ENCODE results near the gene FANCM. TPM values are rescaled to one million over a fixed set of nuclear protein-coding genes. Genes with fewer than 3 reads are reported as not detected.

Gene FANCM, protein sequence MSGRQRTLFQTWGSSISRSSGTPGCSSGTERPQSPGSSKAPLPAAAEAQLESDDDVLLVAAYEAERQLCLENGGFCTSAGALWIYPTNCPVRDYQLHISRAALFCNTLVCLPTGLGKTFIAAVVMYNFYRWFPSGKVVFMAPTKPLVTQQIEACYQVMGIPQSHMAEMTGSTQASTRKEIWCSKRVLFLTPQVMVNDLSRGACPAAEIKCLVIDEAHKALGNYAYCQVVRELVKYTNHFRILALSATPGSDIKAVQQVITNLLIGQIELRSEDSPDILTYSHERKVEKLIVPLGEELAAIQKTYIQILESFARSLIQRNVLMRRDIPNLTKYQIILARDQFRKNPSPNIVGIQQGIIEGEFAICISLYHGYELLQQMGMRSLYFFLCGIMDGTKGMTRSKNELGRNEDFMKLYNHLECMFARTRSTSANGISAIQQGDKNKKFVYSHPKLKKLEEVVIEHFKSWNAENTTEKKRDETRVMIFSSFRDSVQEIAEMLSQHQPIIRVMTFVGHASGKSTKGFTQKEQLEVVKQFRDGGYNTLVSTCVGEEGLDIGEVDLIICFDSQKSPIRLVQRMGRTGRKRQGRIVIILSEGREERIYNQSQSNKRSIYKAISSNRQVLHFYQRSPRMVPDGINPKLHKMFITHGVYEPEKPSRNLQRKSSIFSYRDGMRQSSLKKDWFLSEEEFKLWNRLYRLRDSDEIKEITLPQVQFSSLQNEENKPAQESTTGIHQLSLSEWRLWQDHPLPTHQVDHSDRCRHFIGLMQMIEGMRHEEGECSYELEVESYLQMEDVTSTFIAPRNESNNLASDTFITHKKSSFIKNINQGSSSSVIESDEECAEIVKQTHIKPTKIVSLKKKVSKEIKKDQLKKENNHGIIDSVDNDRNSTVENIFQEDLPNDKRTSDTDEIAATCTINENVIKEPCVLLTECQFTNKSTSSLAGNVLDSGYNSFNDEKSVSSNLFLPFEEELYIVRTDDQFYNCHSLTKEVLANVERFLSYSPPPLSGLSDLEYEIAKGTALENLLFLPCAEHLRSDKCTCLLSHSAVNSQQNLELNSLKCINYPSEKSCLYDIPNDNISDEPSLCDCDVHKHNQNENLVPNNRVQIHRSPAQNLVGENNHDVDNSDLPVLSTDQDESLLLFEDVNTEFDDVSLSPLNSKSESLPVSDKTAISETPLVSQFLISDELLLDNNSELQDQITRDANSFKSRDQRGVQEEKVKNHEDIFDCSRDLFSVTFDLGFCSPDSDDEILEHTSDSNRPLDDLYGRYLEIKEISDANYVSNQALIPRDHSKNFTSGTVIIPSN (N-terminal part only)
- 13.1 and 15.4 TPM in 2 replicates for total RNA-seq

GRCh38 chr14:45135659-45136395 is at the start of gene FANCM:
Gene FANCM (plus strand): TSS chr14:45135930. CDS start chr14:45136032, 102 bp downstream.
- intact Hi-C loops (cut with micrococcal nuclease): loop anchor here (1.0 to 2.0 kb wide), 2 partner anchors 86 to 223 kb away; no protein-coding TSS in a partner anchor

- intact Hi-C loops (cut with micrococcal nuclease): no loop called here
Measured at GRCh38 chr14:45089813-45090212, 45.9 kb upstream of the FANCM start.

- intact Hi-C loops (cut with micrococcal nuclease): no loop called here
Measured at GRCh38 chr14:45091710-45092109, 44.0 kb upstream of the FANCM start.

DNA sequence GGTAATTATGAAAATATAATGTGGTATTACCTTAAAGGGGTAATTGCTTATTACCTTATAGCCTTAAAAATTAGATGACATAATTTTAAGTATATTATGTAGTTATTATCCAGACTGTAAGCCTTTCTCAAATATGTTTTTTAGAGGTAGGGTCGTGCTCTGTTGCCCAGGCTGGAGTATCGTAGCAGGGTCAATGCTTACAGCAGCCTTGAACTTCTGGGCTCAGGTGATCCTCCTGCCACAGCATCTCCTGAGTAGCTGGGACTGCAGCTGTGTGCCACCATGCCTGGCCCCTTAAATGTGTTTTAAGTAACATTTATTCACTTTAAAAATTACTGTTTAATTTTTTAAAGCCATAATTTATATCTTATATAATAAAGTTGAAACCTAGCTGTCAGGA is 41.5 kb upstream of the FANCM start:
- intact Hi-C loops (cut with micrococcal nuclease): no loop called here

DNA sequence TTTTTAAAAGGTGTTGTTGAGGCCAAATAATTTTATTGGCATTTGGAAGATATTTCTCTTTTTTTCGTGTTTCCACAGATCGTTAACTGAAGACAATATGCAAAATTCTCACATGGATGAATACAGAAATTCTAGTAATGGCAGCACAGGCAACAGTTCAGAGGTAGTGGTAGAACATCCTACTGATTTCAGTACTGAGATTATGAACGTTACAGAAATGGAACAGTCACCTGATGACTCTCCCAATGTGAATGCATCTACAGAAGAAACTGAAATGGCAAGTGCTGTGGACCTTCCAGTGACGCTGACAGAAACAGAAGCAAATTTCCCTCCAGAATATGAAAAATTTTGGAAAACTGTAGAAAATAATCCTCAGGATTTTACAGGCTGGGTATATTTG is 40.6 kb upstream of the FANCM start:
- intact Hi-C loops (cut with micrococcal nuclease): no loop called here

DNA sequence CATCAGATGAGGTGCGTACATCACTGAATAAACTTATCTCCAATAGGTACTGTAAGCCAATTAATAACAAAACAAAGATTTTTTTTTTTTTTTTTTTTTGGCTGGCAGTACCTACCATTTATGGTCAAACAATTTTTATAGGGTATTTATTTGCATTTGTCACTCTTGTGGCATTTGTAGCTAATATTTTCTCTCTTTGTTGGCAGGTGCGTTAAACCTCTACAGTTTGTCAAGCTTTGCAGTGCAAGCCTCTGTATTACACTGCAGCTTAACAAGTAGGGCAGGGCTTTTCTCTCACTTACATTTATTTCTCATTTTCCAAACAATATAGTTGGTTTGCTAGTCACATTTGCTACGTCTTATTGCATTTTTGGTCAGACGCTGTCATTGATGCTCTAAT is 39.5 kb upstream of the FANCM start:
- intact Hi-C loops (cut with micrococcal nuclease): no loop called here

- intact Hi-C loops (cut with micrococcal nuclease): no loop called here
Measured at GRCh38 chr14:45103806-45104205, 31.9 kb upstream of the FANCM start.

DNA sequence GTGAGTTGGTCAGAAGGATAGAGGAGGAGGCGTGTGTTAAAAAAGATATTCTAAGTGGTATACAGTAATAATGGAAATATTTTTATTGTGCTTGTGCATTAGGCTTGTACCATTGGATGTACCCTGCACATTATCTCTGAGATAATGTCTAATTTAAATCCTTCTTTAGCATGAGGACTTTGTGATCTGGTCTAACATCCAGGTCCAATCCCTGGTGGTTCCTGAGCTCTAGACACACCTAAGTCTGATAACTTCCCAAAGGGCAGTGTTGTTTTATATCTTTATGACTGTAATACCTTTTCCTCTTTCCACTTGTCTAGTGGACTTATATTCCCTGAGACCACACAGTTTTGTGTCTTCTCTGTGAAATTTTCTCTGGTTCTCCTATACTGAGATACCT is 31.2 kb upstream of the FANCM start:
- intact Hi-C loops (cut with micrococcal nuclease): no loop called here

DNA sequence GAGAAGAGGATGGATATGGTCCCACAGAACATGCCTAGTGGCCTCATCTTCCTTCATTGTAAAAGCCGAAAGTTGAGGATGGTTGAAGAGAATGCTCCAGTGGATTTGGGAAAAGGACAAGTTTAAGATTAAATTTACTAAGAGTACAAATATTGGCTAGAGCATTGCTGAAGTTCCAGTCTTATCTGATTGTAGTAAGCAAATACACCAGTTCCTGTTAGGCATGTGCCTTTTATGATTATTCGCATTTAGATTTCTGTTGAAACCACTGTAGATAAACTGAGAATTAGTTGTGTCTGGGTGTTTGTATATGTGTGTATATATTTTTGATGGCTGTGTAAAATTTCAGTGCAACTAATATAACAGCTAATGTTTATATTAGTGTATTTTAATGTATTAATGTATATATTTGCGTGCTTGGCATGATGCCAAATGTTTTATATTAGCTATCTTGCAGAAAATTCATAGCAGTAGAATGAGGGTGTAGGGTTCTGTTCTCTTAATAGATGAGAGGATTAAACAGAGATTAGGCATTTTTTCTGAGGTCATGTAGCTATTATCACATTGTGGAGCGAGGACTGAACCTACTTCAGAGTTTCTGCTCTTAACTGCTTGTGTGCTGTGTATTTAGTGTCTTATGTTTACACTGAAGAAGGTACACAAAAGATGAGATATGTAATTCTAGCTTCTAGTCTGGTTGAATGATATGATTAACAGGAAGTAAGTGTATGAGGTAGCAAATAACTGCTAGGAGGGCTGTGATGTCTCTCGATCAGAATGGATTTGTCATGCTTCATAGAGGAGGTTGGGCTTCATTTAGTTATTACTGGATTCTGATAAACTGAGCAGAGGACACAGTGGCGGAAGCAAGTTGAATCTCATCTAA is 22.6 kb upstream of the FANCM start:
- intact Hi-C loops (cut with micrococcal nuclease): no loop called here

GRCh38 chr14:45114327-45114726 is 21.4 kb upstream of the FANCM start:
- intact Hi-C loops (cut with micrococcal nuclease): loop anchor here (1.0 kb wide), 1 partner anchor 20 kb away; the partner anchor contains the start of gene FKBP3

DNA sequence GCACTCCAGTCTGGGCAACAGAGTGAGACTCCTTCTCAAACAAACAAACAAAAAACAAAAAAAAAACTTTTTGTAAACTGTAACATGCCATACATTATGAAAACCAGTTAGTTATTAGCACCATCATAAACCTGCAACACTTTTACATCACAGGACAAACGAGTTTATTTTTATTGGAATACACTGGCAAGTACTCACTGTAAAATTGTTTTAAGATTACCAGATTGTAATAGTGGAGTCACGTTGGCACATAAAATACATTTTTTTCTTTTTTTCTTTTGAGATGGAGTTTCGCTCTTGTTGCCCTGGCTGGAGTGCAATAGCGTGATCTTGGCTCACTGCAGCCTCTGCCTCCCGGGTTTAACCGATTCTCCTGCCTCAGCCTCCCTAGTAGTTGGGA is 17.1 kb upstream of the FANCM start:
- intact Hi-C loops (cut with micrococcal nuclease): no loop called here

GRCh38 chr14:45120096-45120495 is 15.6 kb upstream of the FANCM start:
- intact Hi-C loops (cut with micrococcal nuclease): no loop called here

GRCh38 chr14:45123271-45123670 is 12.5 kb upstream of the FANCM start:
- intact Hi-C loops (cut with micrococcal nuclease): no loop called here

- intact Hi-C loops (cut with micrococcal nuclease): no loop called here
Measured at GRCh38 chr14:45125754-45126153, 10.0 kb upstream of the FANCM start.

DNA sequence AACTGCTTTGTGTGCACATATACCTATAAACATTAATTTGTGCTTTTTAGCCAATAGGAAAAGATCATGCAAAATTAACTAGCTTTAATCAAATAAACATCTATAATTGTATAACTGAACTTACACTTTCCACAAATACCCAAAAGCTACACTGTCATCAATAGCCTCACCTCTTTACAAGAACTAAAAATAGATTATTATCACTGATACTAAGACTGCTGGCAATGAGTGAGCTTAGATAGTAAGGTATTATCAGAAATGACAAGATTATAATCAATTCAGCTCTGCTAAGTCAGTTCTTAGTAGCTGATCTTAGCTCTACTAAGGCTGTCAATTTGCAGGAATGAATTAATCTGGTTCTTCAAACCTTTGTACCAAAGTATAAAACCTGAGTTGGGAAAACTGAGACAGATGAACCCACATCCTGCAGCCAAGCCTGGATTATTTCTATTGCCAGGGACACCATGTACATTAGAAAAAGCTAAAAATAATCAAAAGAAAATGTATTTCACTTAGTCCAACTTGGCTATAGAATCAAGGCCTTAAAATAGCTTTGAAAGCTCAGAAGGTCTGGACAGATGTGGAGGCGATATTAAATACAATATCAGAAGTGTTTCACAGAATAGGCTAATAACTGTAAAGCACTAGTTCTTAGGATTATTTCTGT is 6.6 kb upstream of the FANCM start:
- intact Hi-C loops (cut with micrococcal nuclease): no loop called here

- intact Hi-C loops (cut with micrococcal nuclease): loop anchor here (1.0 to 2.0 kb wide), 7 partner anchors 19 to 236 kb away; partner anchors contain the start of genes MIS18BP1, PRPF39 and TOGARAM1
Measured at GRCh38 chr14:45133683-45134050, 2.1 kb upstream of the FANCM start.

DNA sequence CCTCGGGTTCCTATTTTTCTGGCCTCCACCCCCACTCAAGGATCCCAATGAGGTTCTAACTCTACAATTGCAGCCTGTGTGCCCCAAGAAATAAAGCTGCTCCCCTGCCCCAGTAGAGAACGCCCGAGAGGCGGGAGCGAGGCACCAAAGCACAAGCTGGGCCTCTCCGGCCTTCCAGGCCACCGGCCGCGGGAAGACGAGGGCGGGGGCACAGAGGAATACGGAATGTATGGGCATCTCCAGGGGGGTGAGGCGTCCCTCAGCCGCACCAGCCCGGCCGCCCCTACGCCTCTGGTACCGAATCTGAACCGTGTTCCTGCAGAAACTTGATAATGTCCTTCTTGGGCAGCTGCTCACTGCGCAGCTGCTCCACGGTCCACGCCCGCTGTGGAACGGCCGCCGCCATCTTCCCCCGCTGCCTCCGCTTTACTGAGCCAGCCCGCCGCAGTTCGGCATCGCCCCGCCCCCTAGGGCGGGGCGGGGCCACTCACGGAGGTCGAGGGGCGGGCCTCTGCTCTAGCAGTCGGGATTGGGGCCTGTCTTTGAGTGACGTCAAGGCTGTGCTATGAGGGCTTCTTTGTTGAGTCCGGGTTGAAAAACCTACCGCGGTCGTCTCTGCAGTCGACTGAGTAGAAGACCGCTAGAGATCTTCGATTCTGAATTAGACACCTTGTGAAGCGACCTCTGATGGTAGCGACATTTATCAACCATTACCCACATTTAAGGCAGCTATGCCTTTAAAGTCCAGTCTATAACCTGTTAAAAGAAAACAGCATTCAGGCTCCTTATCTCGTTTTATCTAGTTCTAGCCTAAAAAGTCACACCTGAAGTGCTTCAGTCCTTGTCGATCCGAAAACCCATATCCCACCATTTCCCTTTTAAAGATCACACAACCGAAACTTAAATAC is 1.4 kb upstream of the FANCM start, which contains the start of gene FKBP3:
TSS of gene FKBP3 (minus strand) at position 431 of the 908 bp plus-strand sequence. CDS start at position 406, 25 bp downstream.
- intact Hi-C loops (cut with micrococcal nuclease): loop anchor here (1.0 to 2.0 kb wide), 7 partner anchors 20 to 237 kb away; partner anchors contain the start of genes MIS18BP1, PRPF39 and TOGARAM1

DNA sequence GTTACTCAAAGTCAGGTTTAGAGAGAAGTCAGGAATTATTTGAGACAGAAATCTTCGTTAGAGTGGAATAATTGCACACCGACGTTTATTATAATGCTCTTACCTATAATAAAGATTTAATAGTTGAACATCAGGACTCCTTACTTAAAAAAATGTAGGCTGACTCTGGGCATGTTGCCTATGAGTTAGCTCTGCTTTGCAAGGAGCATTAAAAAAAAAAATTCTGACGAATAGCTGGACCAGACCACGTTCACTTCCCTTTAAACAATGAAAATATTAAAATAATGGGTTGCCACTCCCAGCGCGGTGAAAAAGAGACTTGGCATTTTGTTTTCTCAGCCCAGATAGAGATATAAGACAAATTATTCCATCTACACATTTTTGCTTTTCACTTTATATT is 574 bp upstream of the FANCM start:
- intact Hi-C loops (cut with micrococcal nuclease): loop anchor here (1.0 to 2.0 kb wide), 2 partner anchors 87 to 222 kb away; no protein-coding TSS in a partner anchor
